SW480 (cell line): Measurements from ENCODE around the gene CALR.
"Not testable (repeated sequence)": the region's sequence is repeated elsewhere in the genome, so short reads cannot be mapped to it uniquely, and the experiment has no call there.

Experiments
- DNase-seq: peaks from one replicate; pipeline ENCODE4 v3.0.0-alpha.2; 2016; ENCODE audit warnings: low spot score

The CALR gene

GRCh38 chr19:12937927-12938778 lies at the start of gene CALR:
TSS of gene CALR (plus strand) at chr19:12938609. CDS start at chr19:12938680, 71 bp downstream.
- peak; percentile 98 for DNase-seq

DNA sequence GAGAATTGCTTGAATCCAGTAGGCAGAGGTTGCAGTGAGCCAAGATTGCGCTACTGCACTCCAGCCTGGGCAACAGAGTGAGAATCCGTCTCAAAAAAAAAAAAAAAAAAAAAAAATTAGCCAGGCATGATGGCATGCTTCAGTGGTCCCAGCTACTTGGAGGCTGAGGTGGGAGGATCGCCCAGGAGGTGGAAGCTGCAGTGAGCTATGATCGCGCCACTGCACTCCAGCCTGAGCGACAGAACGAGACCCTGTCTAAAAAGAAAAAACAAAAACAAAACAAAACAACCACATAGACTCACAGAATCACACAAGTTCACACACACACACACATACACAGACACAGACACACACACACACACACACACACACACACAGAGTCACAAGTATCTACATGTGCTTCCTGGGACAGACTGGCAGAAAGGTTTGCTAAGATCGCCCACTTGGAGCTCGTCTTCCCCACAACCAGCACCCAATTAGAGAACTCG lies 48.1 kb upstream of the CALR start:
- not testable (repeated sequence) for DNase-seq

- DNase-seq, result peak; percentile 100
Observed at GRCh38 chr19:12890787-12891552, 47.4 kb upstream of the CALR start, which contains the start of gene GCDH. TSS of gene GCDH (plus strand) at chr19:12891160. CDS start at chr19:12891305, 145 bp downstream.

DNA sequence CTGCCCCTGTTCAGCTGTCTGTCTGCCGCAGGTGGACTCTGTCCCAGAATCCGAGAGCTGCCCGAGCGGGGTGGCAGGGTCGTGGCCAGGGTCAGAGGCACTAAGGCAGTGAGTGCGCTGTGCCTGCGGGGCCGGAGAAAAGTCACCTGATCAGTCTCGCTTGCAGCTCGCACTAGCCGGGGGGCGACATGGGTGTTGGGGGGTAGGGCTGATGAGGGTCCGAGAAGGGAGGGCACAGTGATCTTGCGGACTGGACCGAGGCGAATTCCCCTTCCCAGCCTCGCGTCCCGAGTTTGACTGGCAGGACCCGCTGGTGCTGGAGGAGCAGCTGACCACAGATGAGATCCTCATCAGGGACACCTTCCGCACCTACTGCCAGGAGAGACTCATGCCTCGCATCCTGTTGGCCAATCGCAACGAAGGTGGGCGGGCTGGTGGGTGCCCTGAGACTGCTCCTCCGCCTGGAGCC lies 46.8 kb upstream of the CALR start:
- DNase-seq, result no peak

GRCh38 chr19:12893582-12893981 lies 44.8 kb upstream of the CALR start:
- DNase-seq, result no peak

GRCh38 chr19:12896460-12896859 lies 41.9 kb upstream of the CALR start:
- DNase-seq, result no peak

DNA sequence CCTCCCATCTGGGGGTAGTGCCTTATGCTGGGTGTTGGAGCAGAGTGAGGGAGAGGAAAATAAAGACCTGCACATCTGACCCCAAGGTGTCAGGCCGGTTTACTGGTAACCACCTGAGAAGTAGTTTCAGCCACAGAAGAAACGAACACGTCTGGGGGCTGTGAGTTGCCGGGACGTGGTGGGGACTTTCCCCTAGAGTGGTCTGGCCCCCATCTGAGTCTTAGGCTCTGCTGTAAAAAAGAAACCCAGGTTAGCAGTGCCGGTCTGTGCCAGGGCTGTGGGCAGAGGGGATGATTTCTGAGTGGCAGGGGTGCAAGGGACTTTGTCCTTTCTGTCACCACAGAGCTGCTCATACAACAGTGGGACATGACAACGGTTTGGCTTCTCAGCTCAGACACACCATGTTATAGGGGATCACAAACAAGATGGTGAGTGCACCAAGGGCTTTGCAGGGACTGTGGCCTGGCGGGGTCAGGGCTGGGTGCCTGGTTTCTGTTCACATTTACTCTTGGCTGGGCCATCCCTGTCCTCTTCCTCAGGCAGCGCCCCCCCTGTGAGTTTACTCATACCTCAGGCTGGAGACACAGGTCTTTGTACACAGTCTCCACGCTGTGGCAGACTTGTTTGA lies 38.4 kb upstream of the CALR start:
- DNase-seq, result no peak

DNA sequence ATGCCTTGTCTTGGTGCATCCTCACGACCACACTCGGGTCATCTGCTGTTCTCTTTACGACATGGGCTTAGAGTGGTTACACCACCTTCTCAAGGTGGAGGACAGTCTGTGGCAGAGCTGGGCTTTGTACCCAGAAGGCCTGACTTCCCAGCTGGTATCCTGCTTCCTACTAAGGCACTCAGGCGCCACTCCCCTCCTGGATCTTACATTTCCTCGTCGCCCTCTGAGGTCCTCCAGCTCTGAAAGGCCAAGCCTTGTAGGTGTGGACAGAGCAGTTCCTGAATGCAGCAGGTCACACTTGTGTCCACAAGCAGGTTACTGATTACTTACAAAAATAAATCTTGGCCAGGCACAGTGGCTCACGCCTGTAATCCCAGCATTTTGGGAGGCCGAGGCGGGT lies 31.2 kb upstream of the CALR start:
- no peak for DNase-seq

DNA sequence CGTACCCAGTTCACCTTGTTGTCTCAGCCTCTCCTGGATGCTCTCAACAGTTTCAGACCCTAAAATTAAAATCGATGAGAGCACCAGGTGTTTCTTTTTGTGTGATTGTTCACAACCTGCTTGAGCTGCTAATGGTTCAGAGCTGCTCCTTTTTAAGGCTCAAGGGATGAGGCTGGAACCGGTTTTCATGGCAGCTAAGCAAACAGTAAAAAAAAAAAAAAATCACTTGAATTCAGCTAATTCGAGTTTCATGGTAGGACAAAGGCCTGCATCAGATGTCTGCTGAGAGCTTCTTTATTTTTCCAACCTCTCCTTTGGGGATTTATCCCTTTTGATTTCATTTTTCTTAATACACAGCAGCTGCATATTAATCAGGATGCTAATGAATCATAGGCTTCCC lies 25.8 kb upstream of the CALR start:
- no peak for DNase-seq

- DNase-seq, result no peak
Observed at GRCh38 chr19:12913011-12913561, 25.3 kb upstream of the CALR start.

- no peak for DNase-seq
Observed at GRCh38 chr19:12913851-12914690, 24.3 kb upstream of the CALR start.

DNA sequence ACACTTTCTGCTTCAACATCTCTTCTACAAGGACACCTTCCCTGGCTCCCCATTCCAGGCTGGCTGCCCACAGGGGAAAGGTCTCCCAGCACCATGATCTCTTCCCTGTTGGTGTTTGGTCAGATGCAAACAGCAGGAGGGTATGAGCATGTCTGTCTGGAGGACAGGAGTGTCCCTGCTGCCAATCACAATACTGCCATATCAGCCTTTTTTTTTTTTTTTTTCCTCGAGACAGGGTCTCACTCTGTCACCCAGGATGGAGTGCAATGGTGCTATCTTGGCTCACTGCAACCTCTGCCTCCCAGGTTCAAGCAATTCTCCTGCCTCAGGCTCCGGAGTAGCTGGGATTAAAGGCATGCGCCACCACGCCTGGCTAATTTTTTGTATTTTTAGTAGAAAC lies 22.5 kb upstream of the CALR start:
- DNase-seq, result not testable (repeated sequence)

DNA sequence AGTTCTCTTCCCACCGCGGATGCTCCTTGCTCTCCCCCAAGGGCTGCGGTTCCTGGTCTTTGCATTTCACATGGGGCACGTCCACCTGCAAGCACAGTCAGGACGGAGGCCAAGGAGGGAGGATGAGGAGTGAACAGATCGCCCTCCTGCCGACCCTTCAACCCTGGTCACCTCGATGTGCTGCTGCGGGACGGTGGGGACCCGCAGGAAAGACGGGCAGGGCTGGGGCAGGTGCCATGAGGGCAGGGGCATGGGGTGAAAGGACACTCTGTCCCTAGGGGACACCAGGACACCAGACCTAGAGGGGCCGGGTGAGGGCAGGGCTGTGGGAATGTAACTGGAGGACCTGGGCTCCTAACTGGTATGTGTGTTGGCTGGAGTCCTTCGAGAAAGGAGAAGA lies 20.2 kb upstream of the CALR start:
- no peak for DNase-seq

- no peak for DNase-seq
Observed at GRCh38 chr19:12921047-12921446, 17.4 kb upstream of the CALR start.

DNA sequence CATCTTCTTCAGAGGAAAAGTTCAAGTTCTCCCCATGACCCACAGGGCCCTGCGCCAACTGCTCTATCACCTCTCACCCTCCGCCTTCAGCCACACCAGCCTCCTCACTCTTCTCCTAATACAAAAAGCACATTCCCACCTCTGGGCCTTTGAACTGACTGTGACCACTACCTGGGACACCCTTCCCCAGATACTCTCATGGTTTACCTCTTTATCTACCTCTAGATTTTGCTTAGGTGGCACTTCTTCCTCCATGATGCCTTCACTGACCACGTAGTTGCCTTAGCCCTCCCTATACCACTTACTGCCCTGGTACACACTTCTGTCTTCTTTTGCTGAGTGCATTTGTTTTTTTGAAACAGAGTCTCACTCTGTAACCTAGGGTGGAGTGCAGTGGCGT lies 15.4 kb upstream of the CALR start:
- DNase-seq, result no peak

DNA sequence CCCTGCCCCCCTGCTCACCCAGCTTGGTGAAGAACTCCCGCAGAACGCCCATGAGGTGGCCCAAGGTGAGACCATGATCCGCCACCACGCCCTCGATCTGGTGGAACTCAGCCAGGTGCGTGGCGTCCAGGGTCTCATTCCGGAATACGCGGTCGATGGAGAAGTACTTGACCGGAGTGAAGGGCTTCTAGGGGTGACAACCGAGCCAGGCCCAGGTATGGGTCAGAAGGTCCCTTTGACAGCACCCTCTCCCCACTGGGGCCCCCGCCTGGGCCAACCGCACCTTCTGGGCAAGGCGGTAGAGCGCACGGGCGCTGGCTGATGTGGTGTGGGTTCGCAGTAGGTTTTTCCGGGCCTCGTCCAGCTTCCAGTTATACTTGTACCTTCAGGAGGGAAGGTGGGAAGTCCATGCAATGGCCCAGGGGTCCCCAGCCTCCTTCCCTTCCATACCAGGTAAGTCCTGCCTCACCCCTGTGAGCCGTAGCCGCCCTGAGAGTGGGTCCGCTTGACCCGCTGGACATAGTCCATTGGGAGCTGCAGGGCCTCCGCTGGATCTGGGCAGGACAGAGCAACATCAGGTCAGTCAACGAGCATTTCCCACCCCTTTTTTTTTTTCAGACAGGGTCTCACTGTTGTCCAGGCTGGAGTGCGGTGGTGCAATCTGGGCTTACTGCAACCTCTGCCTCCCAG lies 13.6 kb upstream of the CALR start:
- no peak for DNase-seq

DNA sequence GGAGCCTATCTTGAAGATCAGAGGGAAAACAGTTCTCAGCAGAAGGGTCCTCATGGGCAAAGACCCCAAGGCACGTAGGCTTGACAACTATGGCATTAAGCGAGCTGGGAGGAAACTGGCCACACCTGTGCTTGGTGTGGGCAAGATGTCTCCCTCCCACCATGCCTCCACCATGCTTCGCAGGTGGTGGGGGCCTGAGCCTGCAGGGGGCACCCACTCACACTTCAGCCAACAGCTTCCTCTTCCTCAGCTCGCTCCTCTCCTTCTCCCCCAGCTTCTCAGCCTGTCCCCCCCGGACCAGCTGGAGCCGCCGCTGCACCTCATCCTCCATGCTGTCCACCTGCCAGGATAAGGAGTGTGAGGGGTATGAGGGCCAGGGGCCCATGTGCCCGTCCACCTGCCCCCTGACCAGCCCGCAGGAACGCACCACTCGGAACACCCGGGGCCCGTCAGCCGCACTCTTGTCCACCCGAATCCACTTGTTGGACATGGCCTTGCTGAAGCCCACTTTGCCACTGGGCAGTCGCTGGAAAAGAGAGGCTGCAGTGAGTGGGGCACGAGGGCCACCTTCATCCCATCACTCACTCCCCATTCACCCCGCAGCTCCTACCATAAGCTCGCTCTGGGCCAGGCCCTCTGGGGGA lies 8.3 kb upstream of the CALR start:
- no peak for DNase-seq

DNA sequence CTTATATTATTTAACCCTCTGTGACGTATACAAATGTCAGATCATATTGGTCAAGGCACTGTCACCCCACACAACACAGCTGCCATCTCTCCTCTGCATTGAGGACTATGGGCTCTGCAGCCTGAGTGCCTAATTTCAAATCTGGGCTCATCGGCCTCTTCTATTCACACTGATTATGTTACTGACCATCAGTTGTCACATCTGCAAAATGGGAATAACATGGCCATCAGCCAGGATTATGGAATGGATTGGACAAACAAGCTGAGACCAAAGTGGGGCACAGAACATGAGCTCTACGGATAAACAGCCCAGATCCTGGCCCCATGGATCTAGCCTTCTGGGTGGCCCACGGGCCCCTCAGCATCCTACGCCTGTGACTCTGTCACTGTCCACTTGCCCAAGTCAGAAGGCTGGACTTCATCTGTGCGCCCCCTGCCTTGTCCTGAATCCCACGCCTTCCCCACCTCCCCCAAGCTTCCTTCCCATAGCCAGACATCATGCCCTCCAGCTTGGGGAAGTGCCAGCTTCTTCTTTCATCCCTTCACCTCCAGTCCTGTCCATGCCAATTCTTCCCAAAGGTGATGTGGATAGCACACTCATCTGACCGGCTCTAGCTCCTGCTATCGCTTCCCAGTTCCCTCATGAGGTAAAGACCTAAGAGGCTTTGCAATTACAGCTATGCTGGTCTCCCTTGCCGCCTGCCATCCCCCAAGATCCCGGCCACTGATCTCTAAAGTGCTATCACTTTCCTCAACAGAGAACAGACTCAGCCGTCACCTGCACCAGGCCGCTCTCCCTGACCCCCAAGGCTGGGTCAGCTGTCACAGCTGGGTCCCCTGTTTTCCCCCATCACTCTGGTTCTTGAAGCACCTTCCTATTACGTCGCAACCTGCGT lies 5.8 kb upstream of the CALR start:
- no peak for DNase-seq
